ENCODE measurements around the gene RBBP5. TPM values are rescaled to one million over a fixed set of nuclear protein-coding genes. Genes with fewer than 3 reads are reported as not detected.

The RBBP5 gene
- total RNA-seq, 4 donors from 2014 or later: 12.8 to 21.5 (median 19.0) TPM

DNA sequence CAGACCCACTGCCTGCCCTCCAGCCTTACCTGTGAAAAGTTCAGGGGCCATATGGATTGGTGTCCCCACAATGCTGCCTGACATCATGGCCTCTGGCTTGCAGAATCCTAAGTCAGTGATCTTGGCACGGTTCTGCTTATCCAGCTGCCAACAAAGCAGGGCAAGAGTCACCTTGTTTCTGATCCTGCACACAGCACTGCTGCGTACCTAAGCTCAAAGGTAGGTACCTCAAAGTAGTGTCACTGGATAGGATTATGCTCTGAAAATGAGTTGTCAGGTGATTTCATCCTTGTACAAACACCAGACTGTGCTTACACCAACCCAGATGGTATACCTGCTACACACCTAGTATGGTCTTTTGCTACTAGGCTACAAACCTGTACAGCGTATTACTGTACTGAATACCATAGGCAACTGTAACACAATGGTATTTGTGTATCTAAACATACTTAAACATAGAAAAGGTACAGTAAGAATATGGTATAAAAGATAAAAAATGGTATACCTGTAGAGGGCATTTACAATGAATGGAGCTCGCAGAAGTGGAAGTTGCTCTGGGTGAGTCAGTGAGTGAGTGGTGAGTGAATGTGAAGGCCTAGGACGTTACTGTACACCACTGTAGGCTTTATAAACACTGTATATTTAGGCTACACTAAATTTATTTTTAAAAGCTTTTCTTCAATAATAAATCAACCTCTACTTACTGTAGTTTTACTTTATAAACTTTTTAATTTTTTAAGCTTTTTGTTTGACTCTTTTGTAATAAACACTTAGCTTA, 29.1 kb upstream of the RBBP5 start:
- no peak for DNase-seq (ENCODE audit: low spot score in 2 of 2)
- Histone ChIP-seq H3K27me3 (no peaks in the 10 kb centered on the region), H3K27ac (no peak overlapping the region), H3K9me3 (no peaks in the 10 kb centered on the region), H3K4me1 (no peaks in the 10 kb centered on the region), H3K36me3 (peaks cover 76% of the 10 kb centered on the region), H3K4me3 (no peak overlapping the region)
- 85% methylated on average over 4 of the region's 5 CpGs for WGBS
- TF ChIP-seq POLR2AphosphoS5 (IDR thresholded peaks at IDR 0.05): no peak
- no peak for TF ChIP-seq POLR2A (IDR thresholded peaks at IDR 0.05)
- no peak for TF ChIP-seq EP300 (IDR thresholded peaks at IDR 0.05)
- TF ChIP-seq CTCF (IDR thresholded peaks at IDR 0.05): no peak

DNA sequence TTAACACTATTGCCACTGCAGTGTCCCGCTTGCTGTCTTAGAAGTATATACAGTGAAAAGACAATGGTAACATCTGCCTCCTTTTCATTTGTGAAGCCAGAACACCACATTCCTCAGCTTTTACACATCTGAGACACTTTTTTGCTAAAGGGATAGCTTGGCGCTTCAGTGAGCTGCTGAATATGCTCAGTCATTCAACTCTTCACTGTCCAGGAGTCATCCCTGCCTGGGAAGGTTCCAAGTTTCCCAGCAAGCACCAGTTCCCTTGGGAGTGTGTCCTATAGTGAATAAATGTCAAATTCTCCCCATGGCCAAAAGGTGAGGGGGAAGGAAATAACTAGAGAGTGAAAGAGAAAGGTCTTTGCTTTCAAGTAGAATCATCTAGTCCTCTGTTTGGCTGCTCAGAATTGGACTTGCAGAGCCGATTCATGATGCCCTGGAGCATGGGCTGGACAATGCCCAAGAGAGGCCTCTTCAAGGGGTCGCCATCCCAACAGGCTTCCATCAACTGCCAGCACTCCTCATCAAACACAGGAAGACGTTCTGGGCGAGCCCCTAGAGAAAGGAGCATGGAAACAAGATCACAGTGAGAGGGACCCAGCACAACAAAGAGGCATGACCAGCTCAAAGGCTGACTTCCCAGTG, 25.5 kb upstream of the RBBP5 start:
- H3K27ac ChIP-seq: no peak overlapping the region
- no peaks in the 10 kb centered on the region for H3K4me1 ChIP-seq
- H3K27me3 ChIP-seq: no peaks in the 10 kb centered on the region
- H3K36me3 ChIP-seq: peaks cover 49% of the 10 kb centered on the region
- TF ChIP-seq EP300 (IDR thresholded peaks at IDR 0.05) (no peak), CTCF (IDR thresholded peaks at IDR 0.05) (no peak)
- DNase-seq (ENCODE audit: low spot score in 2 of 2): no peak
- 80% methylated on average over 6 of the region's 6 CpGs for WGBS
- no peaks in the 10 kb centered on the region for H3K9me3 ChIP-seq
- H3K4me3 ChIP-seq: no peak overlapping the region

- no peak for TF ChIP-seq CTCF (IDR thresholded peaks at IDR 0.05)
- no peak for TF ChIP-seq POLR2AphosphoS5 (IDR thresholded peaks at IDR 0.05)
- no peak for TF ChIP-seq POLR2A (IDR thresholded peaks at IDR 0.05)
- TF ChIP-seq EP300 (IDR thresholded peaks at IDR 0.05): no peak
- Histone ChIP-seq H3K27ac (no peak overlapping the region), H3K36me3 (peaks cover 34% of the 10 kb centered on the region), H3K4me3 (no peak overlapping the region), H3K9me3 (no peaks in the 10 kb centered on the region), H3K27me3 (no peaks in the 10 kb centered on the region), H3K4me1 (peaks cover 7% of the 10 kb centered on the region)
- no peak for DNase-seq (ENCODE audit: low spot score in 2 of 2)
- WGBS: 48% methylated on average over 1 of the region's 1 CpG
These were observed 23.0 kb upstream of the RBBP5 start for GRCh38 chr1:205144751-205145150.

DNA sequence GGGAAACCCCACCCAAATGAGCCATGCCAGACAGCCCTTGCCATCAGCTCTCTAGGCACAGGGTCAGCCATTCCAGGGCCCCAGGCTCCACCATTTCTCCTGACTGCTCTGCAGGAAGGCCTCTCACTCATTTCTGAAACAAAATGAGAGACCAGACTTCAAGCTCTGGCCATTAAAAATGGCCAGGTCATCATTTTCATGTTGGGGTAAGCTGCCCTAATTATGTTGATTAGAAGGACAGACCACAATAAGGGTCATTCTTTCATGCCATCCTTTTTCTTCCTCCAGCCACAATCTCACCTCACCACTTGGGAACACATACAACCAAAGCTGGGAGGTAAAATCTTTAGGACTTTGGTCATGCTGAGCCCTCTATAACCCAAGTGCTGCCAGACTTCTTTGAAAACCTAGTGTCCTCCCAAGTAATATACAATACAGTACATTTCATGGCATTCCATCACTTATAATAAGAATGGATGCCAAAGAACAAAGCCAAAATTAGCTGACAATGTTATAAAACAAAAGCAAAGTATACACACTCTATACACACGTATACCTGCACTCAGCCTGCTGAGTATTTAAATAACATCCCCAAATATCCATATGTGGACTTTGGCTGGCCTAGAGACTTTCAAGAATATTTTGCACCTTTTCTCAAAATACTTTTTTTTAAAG, 22.4 kb upstream of the RBBP5 start:
- no peak for DNase-seq (ENCODE audit: low spot score in 2 of 2)
- H3K9me3 ChIP-seq: no peaks in the 10 kb centered on the region
- H3K4me3 ChIP-seq: no peak overlapping the region
- WGBS: 86% methylated on average over 1 of the region's 1 CpG
- H3K4me1 ChIP-seq: peaks cover 7% of the 10 kb centered on the region
- peaks cover 28% of the 10 kb centered on the region for H3K36me3 ChIP-seq
- no peak overlapping the region for H3K27ac ChIP-seq
- TF ChIP-seq POLR2AphosphoS5 (IDR thresholded peaks at IDR 0.05) (no peak), POLR2A (IDR thresholded peaks at IDR 0.05) (no peak), CTCF (IDR thresholded peaks at IDR 0.05) (no peak), EP300 (IDR thresholded peaks at IDR 0.05) (no peak)
- no peaks in the 10 kb centered on the region for H3K27me3 ChIP-seq

DNA sequence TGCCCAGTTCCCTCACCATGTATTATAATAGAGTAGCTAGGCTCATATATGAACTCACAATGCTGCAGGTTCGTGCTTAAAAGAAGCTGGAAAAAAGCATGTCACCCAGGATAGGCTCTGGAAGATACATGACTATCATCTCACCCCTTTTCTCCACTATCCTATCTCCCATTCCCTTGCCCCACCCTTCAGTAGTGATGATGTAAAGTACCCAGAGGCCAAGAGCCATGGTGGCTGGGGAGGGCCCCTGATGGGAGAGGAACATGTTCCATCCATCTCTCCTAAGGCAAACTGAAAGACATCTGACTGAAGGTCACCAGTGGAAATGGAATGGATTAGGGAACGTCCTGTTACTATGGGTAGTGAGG, 20.3 kb upstream of the RBBP5 start:
- peaks cover 7% of the 10 kb centered on the region for H3K4me1 ChIP-seq
- DNase-seq (ENCODE audit: low spot score in 2 of 2): no peak
- no peaks in the 10 kb centered on the region for H3K9me3 ChIP-seq
- no peak overlapping the region for H3K27ac ChIP-seq
- H3K4me3 ChIP-seq: no peak overlapping the region
- TF ChIP-seq CTCF (IDR thresholded peaks at IDR 0.05): no peak
- no peak for TF ChIP-seq POLR2A (IDR thresholded peaks at IDR 0.05)
- TF ChIP-seq POLR2AphosphoS5 (IDR thresholded peaks at IDR 0.05): no peak
- TF ChIP-seq EP300 (IDR thresholded peaks at IDR 0.05): no peak
- no peaks in the 10 kb centered on the region for H3K27me3 ChIP-seq
- WGBS: 38% methylated on average over 2 of the region's 2 CpGs
- H3K36me3 ChIP-seq: peaks cover 13% of the 10 kb centered on the region
